GM13977 (cell line): ENCODE results near the gene PKNOX1.

ENCODE experiments used
- DNase-seq: peaks from one replicate; pipeline ENCODE4 v3.0.0; 2012; ENCODE audit warnings: low spot score
- in situ Hi-C: fragments of 300-500 bp; cut with MboI; formaldehyde crosslinking; loops from one replicate; pipeline ENCODE4 v1.12.0; 2022; ENCODE audit warnings: low sequenced_read_pairs, low pct_unique_long_range_greater_than_20kb, mixed read lengths, inconsistent platforms; ENCODE audit not compliant: unreplicated experiment
- TF ChIP-seq, protein P1 (sequence below): IDR thresholded peaks from 2 replicates; pipeline ENCODE4 v1.5.1; 2012; ENCODE audit warnings: mild to moderate bottlenecking, control low read depth; ENCODE audit not compliant: insufficient read depth; ENCODE audit errors: extremely low read depth, missing control alignments

Gene PKNOX1

DNA sequence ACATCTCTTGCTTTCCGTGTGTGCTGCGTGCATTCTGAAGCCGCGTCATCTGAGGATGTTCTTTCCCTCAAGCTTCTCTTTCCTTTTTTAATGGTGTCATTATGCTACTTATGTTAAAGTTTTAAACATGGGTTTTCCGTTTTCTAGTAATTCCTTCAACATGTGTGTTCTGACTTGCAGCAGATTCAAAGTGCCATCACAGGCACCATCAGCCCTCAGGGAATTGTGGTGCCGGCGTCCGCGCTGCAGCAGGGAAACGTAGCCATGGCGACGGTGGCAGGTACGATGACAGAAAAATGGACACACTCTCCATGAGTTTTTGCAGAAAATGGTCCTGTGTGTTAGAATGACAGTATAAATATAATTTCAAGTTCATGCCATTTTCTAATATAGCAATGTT lies 42.4 kb downstream of the PKNOX1 start:
- in situ Hi-C loops = no loop called here
- DNase-seq = no peak
- TF ChIP-seq, protein P1, sequence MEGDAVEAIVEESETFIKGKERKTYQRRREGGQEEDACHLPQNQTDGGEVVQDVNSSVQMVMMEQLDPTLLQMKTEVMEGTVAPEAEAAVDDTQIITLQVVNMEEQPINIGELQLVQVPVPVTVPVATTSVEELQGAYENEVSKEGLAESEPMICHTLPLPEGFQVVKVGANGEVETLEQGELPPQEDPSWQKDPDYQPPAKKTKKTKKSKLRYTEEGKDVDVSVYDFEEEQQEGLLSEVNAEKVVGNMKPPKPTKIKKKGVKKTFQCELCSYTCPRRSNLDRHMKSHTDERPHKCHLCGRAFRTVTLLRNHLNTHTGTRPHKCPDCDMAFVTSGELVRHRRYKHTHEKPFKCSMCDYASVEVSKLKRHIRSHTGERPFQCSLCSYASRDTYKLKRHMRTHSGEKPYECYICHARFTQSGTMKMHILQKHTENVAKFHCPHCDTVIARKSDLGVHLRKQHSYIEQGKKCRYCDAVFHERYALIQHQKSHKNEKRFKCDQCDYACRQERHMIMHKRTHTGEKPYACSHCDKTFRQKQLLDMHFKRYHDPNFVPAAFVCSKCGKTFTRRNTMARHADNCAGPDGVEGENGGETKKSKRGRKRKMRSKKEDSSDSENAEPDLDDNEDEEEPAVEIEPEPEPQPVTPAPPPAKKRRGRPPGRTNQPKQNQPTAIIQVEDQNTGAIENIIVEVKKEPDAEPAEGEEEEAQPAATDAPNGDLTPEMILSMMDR = no peak

DNA sequence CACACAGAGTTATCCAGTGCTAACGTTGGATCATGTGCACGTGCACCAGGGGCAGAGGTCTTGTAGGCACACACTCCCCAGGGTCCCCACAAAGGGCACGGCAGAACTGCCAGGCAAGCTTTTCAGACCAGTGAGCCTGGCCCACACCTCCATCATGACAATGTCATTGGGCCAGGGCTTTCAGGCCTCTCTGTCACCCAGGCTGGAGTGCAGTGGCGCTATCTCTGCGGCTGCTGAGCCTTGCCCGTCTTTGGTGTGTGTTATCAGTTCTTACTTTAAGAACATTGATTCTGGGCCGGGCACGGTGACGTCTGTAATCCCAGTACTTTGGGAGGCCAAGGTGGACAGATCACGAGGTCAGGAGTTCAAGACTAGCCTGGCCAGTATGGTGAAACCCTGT lies 44.2 kb downstream of the PKNOX1 start:
- in situ Hi-C loops = no loop called here
- TF ChIP-seq, protein P1 = no peak
- DNase-seq = no peak

DNA sequence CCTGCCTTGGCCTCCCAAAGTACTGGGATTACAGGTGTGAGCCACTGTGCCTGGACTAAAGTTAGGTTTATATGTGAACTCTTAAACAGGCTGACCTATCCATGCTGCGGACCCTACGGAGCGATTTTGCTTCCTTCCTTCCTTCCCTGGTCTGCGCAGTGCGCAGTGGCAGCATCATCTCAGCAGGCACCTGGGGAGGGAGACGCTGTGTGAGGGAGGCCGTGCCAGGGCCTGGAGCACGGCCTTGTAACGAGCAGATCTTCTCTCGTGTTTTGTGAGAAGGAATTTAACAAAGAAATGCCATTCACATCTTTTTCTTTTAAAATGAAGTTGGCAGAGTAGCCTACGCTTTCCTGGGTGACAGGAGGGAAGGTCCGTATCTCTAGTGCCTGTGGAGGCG lies 45.8 kb downstream of the PKNOX1 start:
- DNase-seq = no peak
- in situ Hi-C loops = no loop called here
- TF ChIP-seq, protein P1 = no peak

DNA sequence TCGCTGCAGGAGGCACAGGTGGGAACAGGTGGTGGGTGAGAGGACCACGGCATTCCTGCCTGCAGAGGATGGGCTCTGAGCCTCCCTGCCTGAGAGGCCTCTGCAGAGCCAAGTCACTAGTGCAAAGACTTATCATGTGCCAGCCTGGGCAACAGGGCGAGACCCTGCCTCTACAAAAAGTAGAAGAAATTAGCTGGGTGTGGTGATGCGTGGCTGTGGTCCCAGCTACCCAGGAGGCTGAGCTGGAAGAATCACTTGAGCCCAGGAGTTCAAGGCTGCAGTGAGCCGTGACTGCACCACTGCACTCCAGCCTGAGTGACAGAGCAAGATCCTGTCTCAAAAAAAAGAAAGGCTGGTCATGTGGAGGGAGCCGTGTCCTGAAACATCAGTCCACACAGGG lies 46.4 kb downstream of the PKNOX1 start:
- no peak for DNase-seq
- in situ Hi-C loops = no loop called here
- TF ChIP-seq, protein P1 = no peak

DNA sequence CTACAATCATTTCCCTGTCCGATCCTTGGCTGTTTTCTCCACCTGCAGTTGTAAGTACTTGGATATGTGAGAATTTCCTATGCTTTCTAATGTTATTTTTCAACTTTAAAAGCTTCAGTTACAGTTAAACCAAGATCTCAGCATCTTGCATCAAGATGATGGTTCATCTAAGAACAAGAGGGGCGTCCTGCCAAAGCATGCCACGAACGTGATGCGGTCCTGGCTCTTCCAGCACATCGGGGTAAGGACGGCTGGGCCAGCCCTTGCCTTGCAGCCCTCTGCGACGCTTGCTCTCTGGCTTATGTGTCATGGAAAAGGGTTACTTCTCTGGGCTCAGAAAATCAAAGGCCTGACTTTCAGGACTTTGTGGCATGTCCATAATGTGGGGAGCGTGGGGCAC lies 46.8 kb downstream of the PKNOX1 start:
- TF ChIP-seq, protein P1 = no peak
- in situ Hi-C loops = no loop called here

DNA sequence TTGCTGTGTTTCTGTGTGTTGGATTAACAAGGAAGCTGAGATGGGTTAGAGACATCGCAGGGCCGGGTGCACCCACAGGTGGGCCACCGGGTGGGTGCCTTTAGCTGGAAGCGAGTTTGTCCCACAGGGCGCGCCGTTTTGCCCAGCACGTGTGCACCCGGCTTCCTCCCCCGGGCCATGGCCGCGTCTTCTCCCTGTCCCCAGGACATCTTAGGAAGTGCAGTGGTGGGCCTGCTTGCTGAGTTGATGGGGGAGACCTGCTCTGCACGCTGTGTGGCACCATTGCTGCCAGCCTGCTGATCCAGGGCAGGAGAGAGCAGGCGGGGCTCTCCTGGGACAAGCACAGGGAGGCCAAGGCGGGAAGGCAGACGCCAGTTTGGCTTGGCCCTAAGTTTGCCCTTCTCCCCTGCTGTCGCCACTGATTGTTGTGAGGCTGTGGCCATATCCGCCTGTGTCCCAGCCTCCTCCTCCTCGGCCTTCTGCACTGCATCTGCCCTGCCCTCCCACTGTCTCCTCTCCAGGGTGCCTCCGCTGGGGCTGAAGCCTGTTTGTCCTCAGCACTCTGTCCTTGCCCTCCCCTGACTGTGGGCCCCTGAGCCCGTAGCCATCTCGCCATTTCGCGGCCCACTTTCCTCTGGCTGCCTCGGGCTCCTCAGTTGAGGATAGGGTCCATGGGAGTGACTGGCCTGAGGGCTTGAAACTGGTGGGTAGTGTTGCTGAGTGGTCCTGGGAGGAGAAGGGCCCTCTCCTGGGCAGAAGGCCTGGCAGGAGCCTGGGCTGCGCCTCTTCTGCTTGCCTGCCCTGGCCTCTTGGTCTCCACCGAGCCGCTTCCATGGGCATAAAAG lies 47.6 kb downstream of the PKNOX1 start:
- in situ Hi-C loops = no loop called here
- no peak for DNase-seq

More for the DNA sequence above, 46.8 kb downstream of the PKNOX1 start:
- DNase-seq = no peak

More for the DNA sequence above, 47.6 kb downstream of the PKNOX1 start:
- TF ChIP-seq, protein P1 = no peak
